Stimulated activated CD4-positive, alpha-beta T cell treated with anti-CD3 and anti-CD28 coated beads, Interleukin-4, amount 100 ng/mL, for 1 hour (primary cell): ENCODE data around the gene CAMTA2.

Experiments
- DNase-seq: peaks from one replicate; pipeline ENCODE4 v3.0.0-alpha.2; 2020

The CAMTA2 gene

DNA sequence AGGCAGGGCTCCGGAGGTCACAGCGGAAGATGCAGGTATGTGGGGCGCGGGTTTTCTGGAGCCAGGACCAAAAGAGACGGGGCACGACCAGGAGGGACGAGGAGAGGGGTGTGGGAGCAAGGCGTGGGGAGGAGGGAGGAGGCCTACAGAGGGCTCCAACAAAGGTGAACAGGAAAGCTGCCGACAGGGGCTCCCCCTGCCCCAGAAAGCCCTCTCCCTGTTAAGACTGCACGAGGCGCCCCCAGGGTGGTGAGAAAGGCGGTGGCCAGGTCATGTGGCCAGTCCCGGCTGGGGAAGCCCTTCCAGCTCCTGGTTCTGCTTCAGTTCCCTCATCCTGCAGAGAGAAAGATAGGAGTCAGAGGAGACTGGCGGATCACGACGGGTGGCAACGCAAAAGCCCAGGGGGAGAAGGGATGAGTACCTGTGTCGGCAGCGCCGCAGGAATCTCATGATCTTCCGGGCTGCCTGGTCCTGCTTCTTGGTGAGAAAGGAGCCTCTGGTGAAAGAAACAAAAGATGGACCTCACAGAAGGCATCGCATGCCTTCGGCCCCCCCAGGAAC lies 18.9 kb downstream of the CAMTA2 start:
- peak; percentile 48 for DNase-seq

DNA sequence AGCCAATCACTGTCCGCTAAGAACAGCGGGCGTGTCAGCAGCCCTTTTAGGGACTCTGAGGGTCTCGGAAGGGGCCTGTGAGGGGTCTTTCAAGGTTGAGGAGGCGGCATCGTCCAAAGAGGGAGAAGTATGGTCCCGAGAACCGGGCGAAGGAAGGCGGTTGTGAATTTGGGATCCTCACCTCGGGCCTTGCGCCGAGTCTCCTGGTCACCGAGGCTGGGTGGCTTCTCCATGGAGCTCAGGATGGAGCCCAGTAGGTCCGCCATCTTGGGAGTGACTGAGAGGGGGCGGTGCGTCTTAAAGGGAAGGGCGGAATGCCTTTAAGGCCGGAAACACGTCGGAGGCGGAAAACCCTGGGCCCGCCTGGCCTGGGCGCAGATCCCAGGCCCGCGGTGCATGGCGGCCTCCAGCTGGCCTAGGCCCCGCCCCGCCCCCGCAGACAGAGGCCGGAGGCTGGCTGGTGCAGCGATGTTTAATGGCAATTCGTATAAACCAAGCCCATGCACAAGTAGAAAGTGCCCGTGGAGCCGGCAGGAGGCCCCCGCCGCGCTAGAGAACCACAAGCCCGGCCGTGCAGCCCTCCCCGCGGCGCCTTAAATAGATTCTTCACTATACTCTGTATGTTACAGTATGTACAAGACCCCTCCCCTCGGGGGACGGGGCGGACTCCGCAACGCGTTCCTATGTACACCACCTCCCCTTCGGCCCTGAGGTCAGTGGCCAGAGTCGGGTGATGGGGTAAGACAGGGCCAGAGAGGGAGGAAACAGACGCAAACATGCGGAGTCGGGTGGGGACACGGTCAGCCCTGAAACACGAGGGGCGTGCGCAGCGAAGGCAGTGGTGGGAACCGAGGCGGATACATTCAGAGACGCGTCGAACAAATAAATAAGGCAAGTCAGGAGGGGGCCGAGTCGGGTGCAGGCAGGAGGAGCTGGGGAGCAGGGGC lies 19.7 kb downstream of the CAMTA2 start, which contains the start of gene SPAG7:
SPAG7 (minus strand) TSS at position 279 of the 947 bp plus-strand sequence; CDS start at position 266, 13 bp downstream.
- peak; percentile 89 for DNase-seq

DNA sequence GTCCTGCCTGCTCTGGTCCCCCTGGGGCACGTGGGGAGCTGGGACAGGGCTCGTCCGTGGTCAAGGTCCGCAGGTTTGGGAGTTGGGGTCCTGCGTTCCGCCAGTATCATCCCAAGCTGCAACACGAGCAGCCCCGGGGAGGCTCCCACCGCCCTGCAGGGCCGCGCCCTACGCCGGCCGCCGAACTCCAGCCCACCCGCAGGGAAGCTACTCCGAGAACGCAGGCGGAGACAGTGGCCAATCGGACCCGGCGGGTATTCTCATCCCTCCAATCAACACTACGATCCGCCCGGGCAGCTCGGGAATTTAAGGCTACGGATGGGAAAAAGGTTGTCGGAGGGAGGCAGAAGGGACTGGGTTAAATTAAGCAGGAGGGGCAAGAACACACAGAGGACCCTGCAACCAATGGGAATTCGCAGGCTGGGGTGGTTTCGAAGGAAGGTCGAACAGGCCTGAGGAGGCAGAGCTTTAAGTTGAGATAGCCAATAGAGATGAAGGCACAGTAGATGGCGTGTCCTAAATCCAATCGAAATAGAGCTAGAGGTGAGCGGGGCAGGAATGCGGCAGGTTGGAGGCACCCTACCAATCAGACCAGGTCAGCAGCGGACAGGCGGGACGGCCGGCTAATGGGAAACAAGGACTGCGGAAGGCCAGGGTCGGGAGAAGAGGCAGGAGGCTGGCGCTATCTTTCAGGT lies 20.5 kb downstream of the CAMTA2 start:
- peak; percentile 86 for DNase-seq

DNA sequence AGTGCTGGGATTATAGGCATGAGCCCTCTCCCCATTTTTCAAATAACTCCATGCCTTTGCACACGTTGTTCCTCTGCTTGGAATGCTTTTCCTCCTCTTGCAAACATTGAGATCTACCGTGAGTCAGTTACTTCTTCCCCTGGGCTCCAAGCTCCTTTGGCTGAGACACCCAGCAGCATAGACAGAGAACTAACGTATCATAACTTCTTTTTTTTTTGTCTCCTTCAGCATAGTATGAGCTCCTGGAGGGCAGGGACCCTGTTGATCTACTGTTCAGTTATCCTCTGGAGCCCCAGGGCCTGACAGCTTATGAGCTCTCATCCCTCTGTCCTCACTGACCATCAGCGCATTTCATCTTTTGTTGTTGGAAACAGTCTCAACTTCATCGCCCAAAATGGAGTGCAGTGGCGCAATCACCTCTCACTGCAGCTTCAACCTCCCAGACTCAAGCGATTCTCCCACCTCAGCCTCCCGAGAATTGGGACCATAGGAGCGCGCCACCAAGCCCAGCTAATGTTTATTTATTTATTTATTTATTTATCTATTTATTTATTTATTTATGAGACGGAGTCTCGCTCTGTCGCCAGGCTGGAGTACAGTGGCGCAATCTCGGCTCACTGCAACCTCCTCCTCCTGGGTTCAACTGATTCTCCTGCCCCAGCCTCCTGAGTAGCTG lies 22.0 kb downstream of the CAMTA2 start:
- DNase-seq, result no peak

DNA sequence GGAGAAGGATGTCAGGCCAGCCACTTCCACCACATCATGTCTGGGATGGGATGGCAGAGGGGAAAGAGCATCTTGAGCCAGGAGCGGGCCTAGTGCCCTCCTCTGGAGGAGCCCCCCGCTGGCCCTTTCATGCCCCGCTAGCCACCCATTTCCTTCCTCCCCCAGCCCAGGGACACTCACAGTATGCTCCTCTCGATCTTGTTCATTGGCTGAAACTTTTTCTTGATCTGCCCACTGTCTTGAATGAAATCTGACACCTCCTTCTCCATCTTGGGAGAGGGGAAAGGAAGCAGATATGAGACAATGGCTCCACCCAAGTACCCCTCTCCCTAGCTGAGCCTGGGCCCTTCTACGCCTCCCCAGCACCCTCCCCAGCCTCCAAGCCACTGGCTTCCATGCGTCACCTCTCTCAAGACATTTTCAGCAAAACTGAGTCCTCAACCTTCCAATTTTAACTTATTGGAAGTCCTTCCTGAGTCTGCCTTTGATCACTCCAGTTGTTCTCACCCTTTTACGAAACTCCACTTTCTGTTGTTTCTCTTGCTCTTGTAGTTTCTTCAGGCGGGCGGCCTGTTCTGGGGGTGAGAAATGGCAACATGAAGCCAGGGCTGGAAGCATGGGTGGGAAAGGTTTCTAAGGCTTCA lies 27.1 kb downstream of the CAMTA2 start:
- DNase-seq, result no peak

DNA sequence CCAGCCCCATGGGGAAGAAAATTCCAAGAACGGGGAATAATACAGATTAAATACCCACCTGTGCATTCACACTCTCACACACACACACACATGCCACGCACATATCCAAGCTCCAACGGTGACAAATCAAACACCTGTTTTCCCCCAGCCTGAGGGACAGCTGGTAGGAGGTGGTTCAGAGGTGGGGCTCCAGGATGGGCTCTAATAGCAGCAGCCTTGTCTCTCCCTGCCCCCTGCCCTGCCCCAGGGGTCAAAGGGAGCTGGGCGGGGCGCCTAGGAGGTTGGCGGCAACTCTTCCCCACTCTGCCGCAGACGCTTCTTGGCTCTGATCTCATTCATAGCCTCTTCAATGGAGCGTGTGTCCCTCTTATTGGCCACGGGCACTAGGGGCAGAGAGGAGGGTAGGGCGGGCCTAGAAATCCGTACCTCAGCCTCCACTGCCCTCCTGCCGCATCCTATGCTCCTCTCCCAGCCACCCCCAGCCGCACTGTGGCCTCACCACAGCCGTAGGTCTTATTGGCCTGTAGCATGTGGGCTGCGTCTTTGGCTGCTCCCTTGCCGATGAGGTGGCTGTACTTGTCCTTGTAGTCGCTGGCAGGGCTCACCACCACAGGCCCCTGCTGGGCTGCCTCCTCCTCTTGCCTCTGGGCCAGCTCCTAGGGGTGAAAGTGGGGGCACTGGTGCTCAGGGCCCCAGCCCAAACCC lies 28.1 kb downstream of the CAMTA2 start:
- DNase-seq, result no peak

DNA sequence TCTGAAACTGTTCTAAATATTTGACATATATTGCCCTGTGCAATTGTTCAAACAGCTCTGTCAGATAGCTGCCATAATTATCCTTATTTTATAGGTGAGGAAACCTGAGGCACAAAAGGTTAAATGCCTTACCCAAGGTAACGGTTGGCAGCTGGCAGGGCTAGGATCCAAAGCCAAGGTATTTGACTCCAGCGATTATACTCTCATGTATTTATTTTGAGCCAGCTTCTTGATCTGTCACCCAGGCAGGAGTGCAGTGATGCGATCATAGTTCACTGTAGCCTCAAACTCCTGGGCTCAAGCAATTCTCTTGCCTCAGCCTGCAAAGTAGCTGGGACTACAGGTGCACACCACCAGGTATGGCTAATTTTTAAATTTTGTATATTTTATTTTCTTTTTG lies 29.4 kb downstream of the CAMTA2 start:
- no peak for DNase-seq

DNA sequence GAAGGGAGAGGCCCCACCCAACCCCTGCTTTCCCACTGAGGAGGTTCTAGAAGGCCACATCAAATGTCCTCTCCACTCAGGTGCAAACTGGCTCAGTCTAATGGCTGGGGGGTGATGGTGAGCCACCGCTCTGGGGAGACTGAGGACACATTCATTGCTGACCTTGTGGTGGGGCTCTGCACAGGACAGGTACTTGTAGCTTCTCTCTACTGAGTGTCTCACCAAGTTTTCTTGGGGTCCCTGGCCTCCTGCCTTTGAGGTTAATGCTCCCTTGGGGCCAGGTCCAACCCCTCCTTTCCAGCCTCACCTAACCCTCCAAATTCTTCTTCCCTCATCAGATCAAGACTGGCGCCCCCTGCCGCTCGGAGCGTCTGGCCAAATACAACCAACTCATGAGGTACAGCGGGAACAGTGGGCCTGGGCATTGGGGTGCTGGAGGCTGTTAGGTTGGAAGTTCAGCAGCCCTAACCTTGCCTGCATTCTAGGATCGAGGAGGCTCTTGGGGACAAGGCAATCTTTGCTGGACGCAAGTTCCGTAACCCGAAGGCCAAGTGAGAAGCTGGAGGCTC lies 30.9 kb downstream of the CAMTA2 start:
- DNase-seq, result peak; percentile 55

DNA sequence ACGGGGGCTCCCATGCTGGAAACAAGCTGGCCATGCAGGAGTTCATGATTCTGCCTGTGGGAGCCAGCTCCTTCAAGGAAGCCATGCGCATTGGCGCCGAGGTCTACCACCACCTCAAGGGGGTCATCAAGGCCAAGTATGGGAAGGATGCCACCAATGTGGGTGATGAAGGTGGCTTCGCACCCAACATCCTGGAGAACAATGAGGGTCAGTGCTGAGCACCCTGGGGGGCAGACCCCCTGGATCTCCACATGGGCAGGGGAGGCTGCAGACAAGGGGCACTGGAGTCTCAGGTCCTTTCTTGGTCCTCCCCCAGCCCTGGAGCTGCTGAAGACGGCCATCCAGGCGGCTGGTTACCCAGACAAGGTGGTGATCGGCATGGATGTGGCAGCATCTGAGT lies 32.4 kb downstream of the CAMTA2 start:
- DNase-seq, result no peak

DNA sequence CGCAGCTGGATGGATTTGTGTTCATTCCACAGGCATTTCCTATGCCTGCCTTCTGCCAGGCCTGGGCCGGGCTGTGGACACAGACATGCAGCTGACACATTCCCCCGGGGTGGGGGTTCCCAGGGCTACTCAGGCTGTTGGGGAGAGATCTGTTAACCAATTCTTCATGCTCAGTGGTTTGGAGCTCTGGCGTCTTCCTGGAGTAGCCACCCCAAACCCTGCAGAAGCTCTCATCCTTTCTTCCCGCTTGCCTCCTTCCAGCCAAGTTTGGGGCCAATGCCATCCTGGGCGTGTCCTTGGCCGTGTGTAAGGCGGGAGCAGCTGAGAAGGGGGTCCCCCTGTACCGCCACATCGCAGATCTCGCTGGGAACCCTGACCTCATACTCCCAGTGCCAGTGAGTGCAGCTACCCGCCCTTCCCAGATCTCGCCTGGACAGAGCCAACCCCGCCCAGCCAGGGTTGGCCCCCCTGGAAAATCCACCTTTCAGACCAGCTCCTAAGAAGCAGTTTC lies 34.0 kb downstream of the CAMTA2 start:
- no peak for DNase-seq

DNA sequence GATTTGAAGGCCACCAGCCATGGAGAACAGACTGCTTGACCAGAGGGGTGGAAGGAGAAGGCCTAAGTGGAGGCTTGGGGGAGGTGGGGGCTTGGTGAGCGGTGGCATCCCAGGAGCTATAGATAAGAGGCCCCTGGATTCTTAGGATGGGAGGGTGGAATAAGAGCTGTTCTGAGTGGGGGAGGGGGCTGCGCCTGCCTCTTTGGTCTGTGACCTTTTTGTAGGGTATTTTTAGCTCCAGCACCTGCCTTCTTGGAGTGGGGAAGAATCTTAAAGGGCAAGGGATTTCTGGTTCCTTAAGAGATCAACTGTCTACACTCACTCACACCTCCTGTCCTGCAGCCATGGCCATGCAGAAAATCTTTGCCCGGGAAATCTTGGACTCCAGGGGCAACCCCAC lies 36.0 kb downstream of the CAMTA2 start:
- DNase-seq, result no peak

DNA sequence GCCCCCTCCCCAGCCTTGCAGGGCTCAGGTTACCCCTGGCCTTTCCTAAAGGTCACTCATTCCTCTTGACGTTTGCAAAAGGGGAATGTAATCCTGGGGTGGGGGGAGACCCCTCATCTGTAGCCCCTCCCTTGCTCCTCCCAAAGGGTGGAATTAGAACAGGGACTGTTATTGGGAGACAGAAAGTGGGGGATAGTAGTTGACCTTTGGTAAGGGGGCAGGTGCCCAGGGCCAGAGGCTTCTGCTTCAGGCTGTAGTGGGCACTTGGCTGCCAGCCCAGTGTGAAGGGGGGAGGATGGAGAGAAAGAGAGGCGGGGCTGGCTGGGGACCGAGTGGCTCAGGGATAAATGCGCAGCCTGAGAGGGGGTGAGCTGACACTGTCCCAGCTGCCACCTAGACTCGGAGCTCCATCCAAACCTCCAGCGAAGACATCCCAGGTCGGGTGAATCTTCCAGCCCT lies 36.7 kb downstream of the CAMTA2 start, which contains the start of gene ENO3:
ENO3 (plus strand) TSS at position 374 of the 459 bp plus-strand sequence. CDS start 711 bp downstream, outside the sequence.
- DNase-seq, result no peak

DNA sequence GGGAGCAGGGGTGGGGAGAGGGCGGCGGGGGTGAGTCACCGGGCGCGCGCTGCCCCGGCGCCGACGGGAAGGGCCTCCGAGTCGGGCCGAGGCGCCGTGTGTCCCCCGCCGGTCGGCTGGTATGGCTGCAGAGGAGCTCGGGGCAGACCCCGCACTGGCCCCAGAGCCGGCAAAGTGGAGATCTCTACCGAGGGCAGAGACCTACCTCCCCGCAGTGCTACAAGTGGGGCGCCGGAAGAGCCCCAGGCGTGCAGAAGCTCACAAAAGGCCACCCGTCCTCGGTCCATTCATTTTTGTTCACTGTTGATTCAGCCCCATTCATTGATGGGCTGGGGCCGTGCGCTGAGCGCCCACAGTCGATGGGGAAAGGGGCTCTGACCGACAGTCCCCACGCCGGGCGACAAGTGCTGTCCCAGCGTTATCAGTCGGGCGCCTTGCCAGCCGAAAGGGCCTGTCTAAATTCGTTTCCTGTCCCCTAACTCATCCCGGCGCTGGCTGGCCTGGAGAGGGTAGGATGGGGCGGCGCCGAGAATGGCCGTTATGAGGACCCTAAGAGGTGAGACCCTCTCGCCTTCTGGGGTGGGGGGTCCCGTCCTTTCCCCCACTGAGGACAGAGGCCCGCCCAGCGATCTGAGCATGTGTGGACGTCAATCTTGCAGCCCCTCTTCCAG lies 37.3 kb downstream of the CAMTA2 start:
- peak; percentile 43 for DNase-seq

DNA sequence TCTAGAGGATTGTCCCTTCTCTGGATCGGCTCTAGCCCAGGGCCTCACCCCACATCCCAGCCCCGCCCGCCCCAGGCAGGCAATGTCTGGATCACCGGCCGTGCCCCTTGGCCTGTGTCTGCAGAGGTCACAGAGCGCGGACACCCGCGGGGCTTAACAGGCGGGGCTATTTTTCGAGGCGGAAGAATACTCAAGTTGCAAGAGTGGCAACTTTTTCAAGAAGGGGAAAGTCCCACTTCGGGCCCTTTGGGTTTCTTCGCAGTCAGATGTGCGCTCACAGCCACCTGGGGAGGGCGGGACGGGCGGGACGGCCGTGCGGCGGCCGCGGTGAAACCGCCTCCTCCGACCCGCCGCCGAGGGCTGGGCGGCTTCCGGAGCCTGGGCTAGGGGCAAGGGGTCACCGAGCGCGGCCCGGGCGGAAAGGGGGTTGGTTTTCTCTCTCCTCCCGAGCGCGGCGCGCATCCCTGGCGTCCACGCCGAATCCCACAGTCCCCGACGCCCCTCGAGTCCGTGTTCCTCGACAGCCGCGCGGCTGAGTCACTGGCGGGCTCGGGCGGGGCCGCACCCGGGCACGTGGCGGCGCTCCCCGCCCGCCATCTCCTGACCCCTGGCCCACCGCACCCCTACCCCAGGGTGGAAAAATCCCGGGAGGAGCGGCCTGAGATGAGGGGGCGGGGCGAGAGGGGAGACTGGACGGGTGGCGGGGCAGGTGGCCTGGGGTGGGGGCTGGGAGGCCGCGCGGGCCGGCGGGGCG lies 38.0 kb downstream of the CAMTA2 start:
- DNase-seq, result peak; percentile 73

DNA sequence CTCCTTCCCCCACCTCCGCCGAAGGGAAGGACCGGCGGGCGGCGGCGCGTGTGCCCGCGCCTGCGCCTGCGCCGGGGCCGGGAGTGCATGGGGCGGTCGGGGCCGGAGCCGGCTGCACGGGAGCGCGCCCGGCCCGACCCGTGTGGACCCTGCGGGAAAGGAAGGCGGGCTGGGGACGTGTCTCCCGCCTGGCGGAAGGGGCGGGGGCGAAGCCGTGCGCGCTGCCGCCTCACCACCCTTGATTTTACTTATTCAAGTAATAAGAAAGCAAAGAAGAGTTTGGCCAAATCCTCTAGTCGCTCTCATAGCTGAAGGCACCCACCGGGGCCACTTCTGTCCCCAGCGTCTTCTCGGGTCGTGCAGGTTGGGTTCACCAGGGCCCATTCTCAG lies 38.5 kb downstream of the CAMTA2 start:
- DNase-seq, result peak; percentile 75

DNA sequence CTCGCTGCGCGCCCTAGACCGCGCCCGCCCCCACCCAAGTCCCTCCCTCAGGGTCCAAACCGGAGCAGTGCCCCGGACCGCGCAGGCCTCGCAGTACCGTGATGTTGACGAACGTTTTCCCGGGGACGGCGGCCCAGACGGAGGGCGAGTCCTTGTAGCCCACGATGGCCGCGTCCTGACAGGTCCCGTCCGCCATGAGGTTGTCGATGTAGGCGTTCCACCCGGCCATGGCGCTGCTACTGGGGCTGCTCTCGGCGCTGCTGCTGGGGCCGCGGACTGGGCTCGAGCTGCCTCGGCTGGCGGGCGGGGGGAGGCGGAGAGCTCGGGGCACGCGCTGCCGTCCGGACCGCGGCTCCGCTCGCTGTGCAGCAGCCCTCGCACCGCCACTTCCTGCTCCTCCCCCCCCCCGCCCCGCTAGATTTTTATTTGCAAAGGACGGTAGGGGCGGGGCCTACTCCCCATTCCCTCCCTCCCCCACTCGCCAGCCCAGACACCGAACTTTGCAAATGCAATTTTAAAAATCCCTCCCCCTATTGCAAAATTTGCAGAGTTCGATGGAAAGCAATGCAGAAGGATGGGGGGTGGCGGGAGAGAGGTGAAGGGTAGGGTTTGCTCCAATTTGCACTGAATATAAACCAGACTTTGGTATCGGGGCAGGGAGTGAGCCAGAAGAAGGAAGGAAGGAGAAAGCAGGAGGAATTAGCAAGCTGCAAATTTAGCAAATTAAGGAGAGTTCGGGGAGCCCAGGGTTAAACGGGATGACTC lies 39.1 kb downstream of the CAMTA2 start, which contains the start of gene PFN1:
PFN1 (minus strand) TSS at position 365 of the 765 bp plus-strand sequence; CDS start at position 229, 136 bp downstream.
- DNase-seq, result peak; percentile 91

DNA sequence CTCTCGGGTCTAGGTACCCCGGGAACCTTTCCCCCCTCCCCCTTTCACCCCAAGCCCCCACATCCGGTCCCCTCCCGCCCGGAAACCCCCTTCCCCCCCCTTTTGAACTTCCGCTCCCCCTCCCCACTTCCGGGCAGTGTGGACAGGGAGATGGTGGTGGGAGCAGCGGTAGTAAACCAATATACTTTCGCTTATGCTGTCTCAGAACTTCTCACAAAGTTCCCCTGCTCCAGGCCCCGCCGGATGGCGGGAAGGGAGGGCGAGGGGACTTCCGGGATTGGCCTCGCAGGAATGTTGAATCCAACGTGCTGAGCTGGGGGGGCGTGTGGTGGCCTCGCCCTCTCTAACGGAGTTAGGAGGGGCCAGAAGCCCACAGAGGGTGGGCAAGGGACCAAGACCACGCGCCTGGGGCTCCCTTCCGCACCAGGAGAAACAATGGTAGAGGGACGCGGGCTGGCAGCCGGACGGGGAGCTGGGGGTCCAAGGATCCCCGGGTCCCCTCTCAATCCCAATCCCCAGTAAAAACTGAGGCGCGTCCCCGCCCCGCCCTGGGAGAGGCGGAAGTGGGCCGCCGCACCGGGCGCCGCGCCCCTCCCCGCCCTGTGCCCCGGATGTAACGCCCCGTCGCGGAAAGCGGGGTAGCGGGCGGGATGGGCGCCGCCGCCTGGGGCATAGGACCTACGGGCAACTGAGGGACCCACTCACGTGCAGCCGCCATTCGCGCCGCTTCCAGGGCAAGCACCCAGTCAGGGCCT lies 39.9 kb downstream of the CAMTA2 start:
- DNase-seq, result peak; percentile 71

DNA sequence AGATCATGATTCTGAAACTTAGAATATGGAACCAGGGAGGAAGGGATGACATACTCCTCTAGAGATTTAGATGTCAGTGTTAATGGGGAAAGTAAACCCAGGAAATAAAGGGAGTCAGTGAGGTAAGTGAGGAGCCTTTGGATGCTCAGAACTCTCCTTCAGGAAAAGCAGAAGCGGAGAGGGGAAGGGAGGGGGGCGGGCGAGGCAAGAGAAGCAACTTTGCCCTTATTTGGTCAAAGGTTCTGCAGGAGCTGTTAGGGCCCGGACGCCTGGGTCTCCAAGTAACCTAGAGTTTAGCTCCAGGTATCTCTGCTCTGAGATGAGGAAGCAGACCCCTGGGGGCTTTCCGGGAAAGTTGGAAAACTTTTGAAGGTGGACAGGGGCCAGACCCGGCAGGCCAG lies 40.5 kb downstream of the CAMTA2 start:
- DNase-seq, result no peak
